Peyer's patch (tissue), 4 donors: ENCODE results near the gene TRMT61A. TPM values are rescaled to one million over a fixed set of nuclear protein-coding genes. Genes with fewer than 3 reads are reported as not detected.
"Not testable (repeated sequence)": the region's sequence is repeated elsewhere in the genome, so short reads cannot be mapped to it uniquely, and the experiment has no call there.

Experiments used
- DNase-seq, 3 donors: peaks; one replicate each; pipeline ENCODE4 v3.0.0-alpha.2; 2017 to 2019
- H3K27ac ChIP-seq, 4 donors: fragments of 200-600 bp; sonication (generic); one replicate each; pipeline ENCODE4 v1.5.1; 2016 to 2019
- H3K27me3 ChIP-seq, 2 donors: fragments of 200-600 bp; sonication (generic); one replicate each; pipeline ENCODE4 v1.5.1; 2019
- H3K36me3 ChIP-seq, 3 donors: fragments of 200-600 bp; sonication (generic); one replicate each; pipeline ENCODE4 v1.5.1; 2016 to 2019
- H3K4me1 ChIP-seq, 4 donors: fragments of 200-600 bp; sonication (generic); one replicate each; pipeline ENCODE4 v1.5.1; 2016 to 2019
- H3K4me3 ChIP-seq, 4 donors: fragments of 200-600 bp; sonication (generic); 1 replicate in 3 of 4; 2 replicates in 1 of 4; pipeline ENCODE4 v1.5.1; 2016 to 2019; ENCODE audit warnings: mild to moderate bottlenecking in 1 of 4
- H3K9me3 ChIP-seq, 4 donors: fragments of 200-600 bp; sonication (generic); one replicate each; pipeline ENCODE4 v1.5.1; 2016 to 2019; ENCODE audit warnings: mild to moderate bottlenecking in 1 of 4
- CTCF ChIP-seq, 6 experiments: fragments of 450-650 bp in 4 of 6; fragments of 200-600 bp in 2 of 6; sonication (generic) in 1 of 6; IDR thresholded peaks; one replicate each; pipeline ENCODE4 v1.5.1; 2017 to 2019; ENCODE audit warnings: antibody characterized with exemption in 6 of 6, mild to moderate bottlenecking in 3 of 6, moderate library complexity in 1 of 6
- POLR2A ChIP-seq, 2 donors: fragments of 450-650 bp; IDR thresholded peaks; one replicate each; pipeline ENCODE4 v1.5.1; 2017; ENCODE audit warnings: antibody characterized with exemption in 2 of 2, mild to moderate bottlenecking in 2 of 2, moderate library complexity in 2 of 2
- total RNA-seq, 4 donors: library from RNA; depleted of rRNA; stranded (reverse); fragments of >200 nt; gene quantifications; one replicate each; pipeline ENCODE4 v1.1.0, GENCODE V29; 2016

Gene TRMT61A
- total RNA-seq, 4 donors from 2014 or later = 6.1 to 13.9 (median 8.7) TPM

- no peak overlapping the region for H3K27ac ChIP-seq
- no peak overlapping the region for H3K4me3 ChIP-seq
- TF ChIP-seq POLR2A (IDR thresholded peaks at IDR 0.05) (no peak), CTCF (IDR thresholded peaks at IDR 0.05) (no peak)
- no peaks in the 10 kb centered on the region for H3K27me3 ChIP-seq
- H3K36me3 ChIP-seq = peaks cover 0 to 24% (median 0%) of the 10 kb centered on the region in 3 donors
- H3K9me3 ChIP-seq = no peaks in the 10 kb centered on the region
- H3K4me1 ChIP-seq = peaks cover 0 to 4% (median 0%) of the 10 kb centered on the region in 4 donors
- DNase-seq = peak in 1 of 3 donors; percentile 41
Observed at GRCh38 chr14:103509864-103510723, 18.9 kb upstream of the TRMT61A start.

- peaks cover 0 to 23% (median 0%) of the 10 kb centered on the region in 3 donors for H3K36me3 ChIP-seq
- no peak overlapping the region for H3K27ac ChIP-seq
- no peak for TF ChIP-seq CTCF (IDR thresholded peaks at IDR 0.05)
- no peak for TF ChIP-seq POLR2A (IDR thresholded peaks at IDR 0.05)
- peaks cover 0 to 4% (median 0%) of the 10 kb centered on the region in 4 donors for H3K4me1 ChIP-seq
- H3K9me3 ChIP-seq = no peaks in the 10 kb centered on the region
- DNase-seq = peak in 1 of 3 donors; percentile 12
- no peak overlapping the region for H3K4me3 ChIP-seq
- no peaks in the 10 kb centered on the region for H3K27me3 ChIP-seq
Observed at GRCh38 chr14:103510724-103511693, 18.0 kb upstream of the TRMT61A start.

- DNase-seq = peak in 1 of 3 donors; percentile 38
- not testable (repeated sequence) for H3K9me3 ChIP-seq, H3K4me1 ChIP-seq, H3K27me3 ChIP-seq, H3K4me3 ChIP-seq
- H3K36me3 ChIP-seq = peaks cover 0 to 23% (median 0%) of the 10 kb centered on the region in 3 donors
- H3K27ac ChIP-seq = peak overlapping the region in 1 of 4 donors; percentile 32
Observed at GRCh38 chr14:103512180-103512579, 16.8 kb upstream of the TRMT61A start.

- DNase-seq = peak in 2 of 3 donors; percentile 43 to 61
- Histone ChIP-seq H3K36me3 (peaks cover 0 to 20% (median 0%) of the 10 kb centered on the region in 3 donors), H3K27ac (peak overlapping the region in 2 of 4 donors; percentile 12 to 32), H3K4me3 (no peak overlapping the region), H3K27me3 (no peaks in the 10 kb centered on the region), H3K4me1 (peaks cover 0 to 11% (median 0%) of the 10 kb centered on the region in 4 donors), H3K9me3 (no peaks in the 10 kb centered on the region)
- TF ChIP-seq CTCF (IDR thresholded peaks at IDR 0.05) (no peak), POLR2A (IDR thresholded peaks at IDR 0.05) (no peak)
Observed at GRCh38 chr14:103512701-103513611, 16.0 kb upstream of the TRMT61A start.

- DNase-seq = peak in 2 of 3 donors; percentile 34 to 42
- Histone ChIP-seq H3K4me3 (no peak overlapping the region), H3K27ac (no peak overlapping the region), H3K4me1 (peaks cover 0 to 28% (median 0%) of the 10 kb centered on the region in 4 donors), H3K36me3 (peaks cover 0 to 12% (median 0%) of the 10 kb centered on the region in 3 donors), H3K9me3 (no peaks in the 10 kb centered on the region), H3K27me3 (no peaks in the 10 kb centered on the region)
- TF ChIP-seq POLR2A (IDR thresholded peaks at IDR 0.05) = no peak
- no peak for TF ChIP-seq CTCF (IDR thresholded peaks at IDR 0.05)
Observed at GRCh38 chr14:103514596-103515421, 14.2 kb upstream of the TRMT61A start.
